T-helper 22 cell (primary cell): ENCODE data around the gene GPC5.

Source experiments
- DNase-seq: peaks from one replicate; pipeline ENCODE4 v3.0.0-alpha.2; 2020; ENCODE audit warnings: low read depth

Gene GPC5

GRCh38 chr13:91540158-91540736 lies 141.8 kb downstream of the GPC5 start:
- DNase-seq, result no peak

DNA sequence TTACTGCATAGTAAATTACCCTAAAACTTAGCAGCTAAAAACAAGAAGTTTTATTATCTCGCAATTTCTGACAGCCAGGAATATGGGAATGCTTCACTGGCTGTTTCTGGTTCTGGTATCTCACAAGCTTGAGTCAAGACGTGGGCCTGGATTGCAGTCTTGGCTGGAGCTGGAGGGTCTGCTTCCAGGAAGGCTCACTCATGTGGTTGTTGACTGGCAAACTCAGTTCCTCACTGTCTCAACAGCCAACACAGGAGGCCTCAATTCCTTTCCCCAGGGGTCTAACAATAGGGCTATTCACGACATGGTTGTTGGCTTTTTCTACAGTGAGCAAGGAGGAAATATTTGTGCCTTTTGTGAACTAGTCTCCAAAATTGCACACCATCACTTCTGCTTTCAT lies 146.3 kb downstream of the GPC5 start:
- no peak for DNase-seq

DNA sequence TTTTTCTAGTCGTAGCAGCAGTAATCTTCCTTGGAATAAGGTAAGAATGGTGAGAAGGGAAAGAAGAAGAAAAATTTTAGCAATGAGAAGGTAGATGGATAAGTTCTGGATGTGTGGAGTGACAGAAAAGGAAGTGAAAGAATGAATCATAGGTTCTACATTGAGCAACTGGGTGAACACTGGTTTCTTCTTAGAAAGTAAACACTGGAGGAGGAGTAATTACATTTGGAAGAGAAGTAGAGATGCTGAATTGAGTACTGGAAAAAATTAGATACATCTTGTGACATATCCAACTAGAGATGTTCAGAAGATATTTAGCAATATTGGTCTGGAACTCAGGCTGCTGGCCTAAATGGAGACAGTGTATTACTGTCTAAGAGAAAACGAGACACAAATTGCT lies 148.5 kb downstream of the GPC5 start:
- DNase-seq, result no peak

DNA sequence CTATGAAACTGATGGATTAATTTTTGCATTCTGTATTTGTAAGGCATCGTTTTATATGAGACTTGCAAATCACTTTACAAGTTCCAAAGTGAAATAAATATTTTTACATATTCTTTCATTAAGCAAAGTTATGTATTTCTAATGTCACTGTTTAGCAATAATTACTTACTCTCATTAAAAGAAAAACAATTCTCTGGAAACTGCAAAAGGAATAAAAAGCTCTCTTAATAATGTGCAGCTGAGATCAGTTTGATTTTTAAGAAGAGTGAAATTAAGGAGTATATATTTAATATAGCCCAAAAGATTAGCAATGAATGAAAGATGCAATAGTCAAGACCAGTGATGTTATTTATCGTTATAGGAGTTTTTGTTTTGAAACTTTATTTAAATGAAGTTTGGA lies 155.2 kb downstream of the GPC5 start:
- no peak for DNase-seq

DNA sequence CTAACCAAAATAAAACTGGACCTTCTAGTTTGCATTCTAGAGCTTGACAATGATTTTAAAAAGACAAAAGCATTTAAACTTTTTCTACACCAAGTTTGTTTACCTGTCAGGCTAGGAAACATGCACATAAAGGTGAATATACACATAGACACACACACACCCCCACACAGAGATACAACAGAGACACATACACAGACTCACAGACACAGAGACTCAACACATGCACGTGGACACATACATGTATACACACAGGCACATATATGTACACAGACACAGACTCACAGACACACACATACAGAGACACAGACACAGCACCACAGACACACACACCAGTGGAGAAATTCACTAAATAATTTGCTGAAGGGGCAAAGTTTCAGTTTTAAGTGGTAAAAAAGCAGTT lies 155.7 kb downstream of the GPC5 start:
- DNase-seq, result no peak

GRCh38 chr13:91557328-91558090 lies 159.1 kb downstream of the GPC5 start:
- no peak for DNase-seq

- no peak for DNase-seq
Measured at GRCh38 chr13:91563799-91564198, 165.4 kb downstream of the GPC5 start.

- no peak for DNase-seq
Measured at GRCh38 chr13:91564396-91564795, 166.0 kb downstream of the GPC5 start.

GRCh38 chr13:91565296-91565695 lies 166.9 kb downstream of the GPC5 start:
- no peak for DNase-seq

DNA sequence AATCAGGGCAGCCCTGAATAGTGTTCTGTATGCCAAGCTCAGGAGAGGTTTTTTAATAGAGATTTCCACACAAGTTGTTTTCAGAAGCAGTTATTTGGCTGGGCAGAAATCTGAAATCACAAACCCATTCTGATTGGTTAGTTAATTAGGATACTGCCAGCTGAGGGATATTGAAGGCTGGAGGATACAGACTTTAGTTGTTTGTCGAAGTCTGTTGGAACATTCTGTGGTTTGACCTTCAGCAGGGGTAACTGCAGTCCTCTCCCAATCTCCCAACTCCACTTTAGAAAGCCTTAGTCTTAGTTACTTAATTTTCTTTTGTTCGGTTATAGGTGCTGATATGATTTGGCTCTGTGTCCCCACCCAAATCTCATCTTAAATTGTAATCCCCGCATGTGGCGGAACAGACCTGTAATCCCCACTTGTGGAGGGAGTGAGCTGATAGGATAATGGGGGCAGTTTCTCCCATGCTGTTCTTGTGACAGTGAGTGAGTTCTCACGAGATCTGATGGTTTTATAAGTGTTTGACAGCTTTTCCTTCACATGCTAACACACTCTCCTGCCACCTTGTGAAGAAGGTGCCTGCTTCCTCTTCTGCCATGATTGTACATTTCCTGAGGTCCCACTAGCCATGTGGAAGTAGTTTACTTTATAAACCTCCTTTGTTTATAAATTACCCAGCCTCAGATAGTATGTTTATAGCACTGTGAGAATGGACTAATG lies 169.2 kb downstream of the GPC5 start:
- DNase-seq, result no peak

GRCh38 chr13:91571681-91572080 lies 173.3 kb downstream of the GPC5 start:
- DNase-seq, result no peak

GRCh38 chr13:91572439-91572838 lies 174.0 kb downstream of the GPC5 start:
- DNase-seq, result no peak

DNA sequence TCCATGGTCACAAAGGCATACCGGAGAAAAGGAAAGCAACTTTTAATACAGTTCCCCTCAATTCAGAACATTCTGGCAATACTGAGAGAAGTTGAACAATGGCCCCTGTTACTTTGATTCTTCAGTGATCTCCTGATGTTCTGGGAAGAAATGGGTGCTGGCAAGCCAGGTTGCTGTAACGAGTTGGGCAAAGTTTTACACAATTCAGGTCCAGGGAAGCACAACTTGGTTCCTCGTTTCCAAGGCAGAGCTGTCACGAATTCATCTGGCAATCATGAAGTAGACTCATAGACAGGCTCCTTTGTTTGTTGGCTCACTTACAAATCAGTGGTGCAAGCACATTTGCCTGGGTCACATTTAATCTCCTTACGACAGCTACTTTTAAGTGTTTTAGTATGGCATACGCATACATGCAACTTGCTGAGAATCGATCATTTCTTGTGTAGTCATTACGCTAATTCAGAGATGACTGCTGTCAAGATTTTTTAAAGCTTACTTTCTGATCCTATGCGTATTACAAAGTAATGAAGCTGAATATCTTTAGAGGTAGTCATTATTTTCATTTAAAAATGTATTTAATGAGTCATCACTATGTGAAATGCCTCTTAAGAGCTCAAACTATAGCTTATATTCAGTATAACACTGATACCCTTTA lies 174.7 kb downstream of the GPC5 start:
- no peak for DNase-seq

GRCh38 chr13:91574766-91575165 lies 176.3 kb downstream of the GPC5 start:
- DNase-seq, result no peak

DNA sequence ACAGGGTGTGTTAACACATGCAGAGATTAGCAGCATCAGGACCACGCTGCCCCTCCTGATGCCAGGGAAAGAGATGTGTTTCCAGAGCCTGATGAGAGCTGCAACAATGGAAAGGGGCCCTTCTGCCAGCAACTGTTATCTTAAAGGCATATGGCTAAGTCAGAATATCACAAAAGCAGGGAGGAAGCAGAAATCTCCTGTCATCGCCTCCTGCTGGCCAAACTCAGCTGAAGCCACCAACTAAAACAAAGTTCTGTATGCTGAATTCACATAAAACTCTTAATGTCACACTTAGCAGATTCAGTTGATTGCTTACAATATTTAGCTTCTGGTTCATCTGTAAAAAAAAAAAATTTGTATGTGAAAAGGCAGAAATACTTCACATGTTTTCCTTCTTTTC lies 178.2 kb downstream of the GPC5 start:
- DNase-seq, result no peak

- no peak for DNase-seq
Measured at GRCh38 chr13:91579320-91579719, 180.9 kb downstream of the GPC5 start.

GRCh38 chr13:91580749-91581148 lies 182.3 kb downstream of the GPC5 start:
- no peak for DNase-seq

- no peak for DNase-seq
Measured at GRCh38 chr13:91586609-91587008, 188.2 kb downstream of the GPC5 start.

GRCh38 chr13:91588541-91588940 lies 190.1 kb downstream of the GPC5 start:
- DNase-seq, result no peak

- no peak for DNase-seq
Measured at GRCh38 chr13:91592056-91593014, 193.9 kb downstream of the GPC5 start.

DNA sequence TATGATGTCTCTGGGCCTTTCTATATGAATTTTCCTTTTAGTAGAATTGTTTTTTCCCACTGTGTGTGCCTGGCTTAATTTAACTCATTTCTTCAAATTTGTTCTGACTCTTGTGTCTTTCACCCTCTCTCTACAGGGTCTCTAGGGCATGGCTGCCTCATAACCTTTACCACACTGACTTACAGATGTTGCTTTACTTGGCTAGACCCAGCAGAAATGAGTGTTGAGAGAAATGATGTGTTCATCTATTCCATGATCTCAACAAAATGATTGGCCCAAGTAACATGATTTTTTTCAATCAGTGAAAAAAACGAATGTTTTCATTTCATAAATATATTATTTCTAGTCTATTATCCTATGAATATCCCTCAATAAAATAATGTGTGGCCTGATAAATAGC lies 195.0 kb downstream of the GPC5 start:
- DNase-seq, result no peak

GRCh38 chr13:91594061-91594460 lies 195.6 kb downstream of the GPC5 start:
- DNase-seq, result no peak
